Endodermal cell (in vitro differentiated cells): ENCODE data around the gene COL5A1. TPM values are rescaled to one million over a fixed set of nuclear protein-coding genes. Genes with fewer than 3 reads are reported as not detected.

Experiments
- DNase-seq: peaks from one replicate; pipeline ENCODE4 v3.0.0-alpha.2; 2017
- H3K27ac ChIP-seq: 2 replicates; pipeline ENCODE4 v1.5.1; 2013; ENCODE audit warnings: mild to moderate bottlenecking, low read depth, low read length, moderate library complexity
- H3K27me3 ChIP-seq: 2 replicates; pipeline ENCODE4 v1.6.1; 2013; ENCODE audit warnings: mild to moderate bottlenecking, low read length, moderate library complexity; ENCODE audit not compliant: insufficient read depth, control insufficient read depth, poor library complexity, severe bottlenecking
- H3K36me3 ChIP-seq: 2 replicates; pipeline ENCODE4 v1.7.0; 2013; ENCODE audit warnings: mild to moderate bottlenecking, low read length, moderate library complexity; ENCODE audit not compliant: control insufficient read depth, insufficient read depth
- H3K4me1 ChIP-seq: one replicate; pipeline ENCODE4 v1.7.0; 2013; ENCODE audit warnings: low read length; ENCODE audit not compliant: control insufficient read depth, insufficient read depth
- H3K4me3 ChIP-seq: 2 replicates; pipeline ENCODE4 v1.5.1; 2013; ENCODE audit warnings: mild to moderate bottlenecking, low read length, moderate library complexity
- H3K9ac ChIP-seq: 2 replicates; pipeline ENCODE4 v1.6.1; 2013; ENCODE audit warnings: mild to moderate bottlenecking, low read length, moderate library complexity; ENCODE audit not compliant: poor library complexity, severe bottlenecking; ENCODE audit errors: extremely low read depth
- H3K9me3 ChIP-seq: 2 replicates; pipeline ENCODE4 v1.6.1; 2013; ENCODE audit warnings: mild to moderate bottlenecking, low read length, moderate library complexity; ENCODE audit not compliant: control insufficient read depth
- H3K27ac Mint-ChIP-seq: 2 replicates; pipeline ENCODE4 v1.8.0; 2020; ENCODE audit warnings: mixed read lengths
- H3K27me3 Mint-ChIP-seq: 2 replicates; pipeline ENCODE4 v1.8.0; 2021; ENCODE audit warnings: mild to moderate bottlenecking, mixed read lengths; ENCODE audit not compliant: insufficient read depth
- H3K36me3 Mint-ChIP-seq: 2 replicates; pipeline ENCODE4 v1.8.0; 2020; ENCODE audit warnings: low read depth, mixed read lengths
- H3K4me1 Mint-ChIP-seq: 2 replicates; pipeline ENCODE4 v1.8.0; 2020; ENCODE audit warnings: mixed read lengths
- H3K4me3 Mint-ChIP-seq: 2 replicates; pipeline ENCODE4 v1.8.0; 2020; ENCODE audit warnings: mild to moderate bottlenecking, moderate library complexity, mixed read lengths
- H3K9me3 Mint-ChIP-seq: 2 replicates; pipeline ENCODE4 v1.8.0; 2020; ENCODE audit warnings: mild to moderate bottlenecking, mixed read lengths
- WGBS, 2 experiments: methylation state at CpG; one replicate each; pipeline versions ENCODE4 v1.1.5 to v1.1.7; 2013; ENCODE audit warnings: missing lambda C conversion rate in 2 of 2, mixed read lengths in 1 of 2; ENCODE audit not compliant: insufficient coverage in 1 of 2, insufficient read length in 1 of 2; 5-methylcytosine and 5-hydroxymethylcytosine counted together
- total RNA-seq, 2 donors: library from RNA; stranded (reverse); fragmentation: NEBNext Ultra II Directional in 1 of 2; extraction: Animal tissue kit (Norgen Biotek cat#: 25700) in 1 of 2; gene quantifications; 2 replicates in 1 of 2; 3 replicates in 1 of 2; pipeline ENCODE4 v1.2.1, GENCODE V29; 2021
- TF ChIP-seq, protein P1 (sequence below): fragments of 200-600 bp; sonication (generic); conservative IDR thresholded peaks from 2 replicates; pipeline ENCODE4 v1.5.0; 2021; ENCODE audit warnings: antibody characterized with exemption, mild to moderate bottlenecking

Gene COL5A1
- total RNA-seq, 2 donors from 2014 or later, result 65.3 to 76.6 TPM

- H3K36me3 ChIP-seq, result peaks cover 10% of the 10 kb centered on the region
- TF ChIP-seq, protein P1, sequence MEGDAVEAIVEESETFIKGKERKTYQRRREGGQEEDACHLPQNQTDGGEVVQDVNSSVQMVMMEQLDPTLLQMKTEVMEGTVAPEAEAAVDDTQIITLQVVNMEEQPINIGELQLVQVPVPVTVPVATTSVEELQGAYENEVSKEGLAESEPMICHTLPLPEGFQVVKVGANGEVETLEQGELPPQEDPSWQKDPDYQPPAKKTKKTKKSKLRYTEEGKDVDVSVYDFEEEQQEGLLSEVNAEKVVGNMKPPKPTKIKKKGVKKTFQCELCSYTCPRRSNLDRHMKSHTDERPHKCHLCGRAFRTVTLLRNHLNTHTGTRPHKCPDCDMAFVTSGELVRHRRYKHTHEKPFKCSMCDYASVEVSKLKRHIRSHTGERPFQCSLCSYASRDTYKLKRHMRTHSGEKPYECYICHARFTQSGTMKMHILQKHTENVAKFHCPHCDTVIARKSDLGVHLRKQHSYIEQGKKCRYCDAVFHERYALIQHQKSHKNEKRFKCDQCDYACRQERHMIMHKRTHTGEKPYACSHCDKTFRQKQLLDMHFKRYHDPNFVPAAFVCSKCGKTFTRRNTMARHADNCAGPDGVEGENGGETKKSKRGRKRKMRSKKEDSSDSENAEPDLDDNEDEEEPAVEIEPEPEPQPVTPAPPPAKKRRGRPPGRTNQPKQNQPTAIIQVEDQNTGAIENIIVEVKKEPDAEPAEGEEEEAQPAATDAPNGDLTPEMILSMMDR, result no peak
- H3K27me3 ChIP-seq, result no peaks in the 10 kb centered on the region
- no peaks in the 10 kb centered on the region for H3K9me3 ChIP-seq
- Mint-ChIP-seq H3K9me3 (no peaks in the 10 kb centered on the region), H3K36me3 (peaks cover 10% of the 10 kb centered on the region), H3K4me3 (no peak overlapping the region), H3K4me1 (no peaks in the 10 kb centered on the region), H3K27ac (peak overlapping the region; percentile 37), H3K27me3 (no peaks in the 10 kb centered on the region)
- no peak for DNase-seq
- WGBS, 2 experiments, result 90 to 99% methylated on average over 9 to 14 of the region's 14 CpGs
- H3K9ac ChIP-seq, result no peak overlapping the region
- no peak overlapping the region for H3K27ac ChIP-seq
- no peak overlapping the region for H3K4me3 ChIP-seq
- no peaks in the 10 kb centered on the region for H3K4me1 ChIP-seq
Measured at GRCh38 chr9:134755221-134755907, 113.8 kb downstream of the COL5A1 start.

DNA sequence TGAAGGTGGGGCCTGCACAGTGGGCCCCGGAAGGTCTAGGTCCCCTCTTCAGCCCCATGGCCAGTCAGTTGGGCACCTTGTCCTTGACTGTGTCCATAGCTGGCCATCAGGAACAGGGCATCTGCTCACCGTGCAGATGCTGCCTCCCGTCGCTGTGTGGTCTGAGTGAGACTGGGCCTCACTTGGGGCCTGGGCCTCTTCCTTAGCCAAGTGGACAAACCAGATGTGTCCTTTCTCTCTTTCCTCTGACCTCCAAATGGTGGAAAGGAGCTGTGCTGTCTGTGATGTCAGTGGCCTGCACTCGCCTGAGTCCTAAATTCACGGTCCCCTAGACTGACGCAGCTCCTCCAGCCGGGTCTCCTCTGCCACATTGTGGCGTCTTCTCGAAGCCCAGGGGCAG, 114.5 kb downstream of the COL5A1 start:
- Mint-ChIP-seq H3K9me3 (peaks cover 3% of the 10 kb centered on the region), H3K4me3 (no peak overlapping the region), H3K27me3 (no peaks in the 10 kb centered on the region), H3K27ac (peak overlapping the region; percentile 4), H3K4me1 (no peaks in the 10 kb centered on the region), H3K36me3 (peaks cover 17% of the 10 kb centered on the region)
- no peak overlapping the region for H3K27ac ChIP-seq
- no peaks in the 10 kb centered on the region for H3K4me1 ChIP-seq
- H3K4me3 ChIP-seq, result no peak overlapping the region
- peaks cover 15% of the 10 kb centered on the region for H3K36me3 ChIP-seq
- H3K27me3 ChIP-seq, result no peaks in the 10 kb centered on the region
- no peak for DNase-seq
- H3K9me3 ChIP-seq, result no peaks in the 10 kb centered on the region
- H3K9ac ChIP-seq, result no peak overlapping the region
- TF ChIP-seq, protein P1, result no peak
- 95 to 96% methylated on average over 10 of the region's 10 CpGs for WGBS, 2 experiments

- no peak overlapping the region for H3K27ac ChIP-seq
- 92 to 96% methylated on average over 17 to 26 of the region's 26 CpGs for WGBS, 2 experiments
- Mint-ChIP-seq H3K27me3 (no peaks in the 10 kb centered on the region), H3K27ac (peak overlapping the region; percentile 52), H3K9me3 (peaks cover 3% of the 10 kb centered on the region), H3K4me3 (no peak overlapping the region), H3K36me3 (peaks cover 30% of the 10 kb centered on the region), H3K4me1 (no peaks in the 10 kb centered on the region)
- TF ChIP-seq, protein P1, result no peak
- H3K27me3 ChIP-seq, result no peaks in the 10 kb centered on the region
- H3K4me1 ChIP-seq, result no peaks in the 10 kb centered on the region
- H3K9ac ChIP-seq, result no peak overlapping the region
- no peaks in the 10 kb centered on the region for H3K9me3 ChIP-seq
- DNase-seq, result no peak
- H3K36me3 ChIP-seq, result peaks cover 20% of the 10 kb centered on the region
- H3K4me3 ChIP-seq, result no peak overlapping the region
Measured at GRCh38 chr9:134757216-134757975, 115.8 kb downstream of the COL5A1 start.
